ENCODE results near the gene MMP17.

Gene MMP17

DNA sequence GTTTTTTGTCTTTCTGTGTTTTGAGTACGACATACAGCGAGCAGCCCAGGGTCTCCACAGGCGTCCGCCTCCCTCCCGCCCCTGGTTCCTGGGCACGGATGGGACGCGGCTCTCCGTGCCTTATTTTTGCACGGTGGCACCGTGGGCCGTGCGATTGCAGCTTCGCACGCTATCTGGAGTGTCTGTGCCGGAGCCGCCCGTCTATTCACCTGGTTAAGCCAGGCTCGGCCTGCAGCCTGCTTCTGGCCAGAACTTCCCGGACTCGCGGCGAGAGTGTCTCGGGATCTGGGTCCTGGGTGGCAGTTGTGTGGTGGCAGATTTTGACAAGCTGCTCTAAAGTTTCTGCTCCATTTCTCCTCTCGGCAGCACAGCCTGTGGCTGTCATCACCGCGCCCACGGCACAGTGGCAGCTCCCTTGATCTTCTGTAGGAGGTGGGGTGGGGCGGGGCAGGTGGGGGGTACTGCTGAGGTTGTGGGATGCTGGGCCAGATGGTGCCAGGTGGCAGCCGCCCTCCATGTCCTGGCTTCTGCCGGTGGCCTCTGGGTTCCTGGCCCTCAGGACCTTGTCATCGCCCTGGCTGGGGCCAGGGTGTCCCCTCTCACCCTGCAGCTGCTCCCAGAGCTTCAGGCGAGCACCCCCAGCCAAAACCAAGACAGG, 2.9 kb downstream of the MMP17 start:
- DNase-seq = no peak

- no peak for DNase-seq
Observed at GRCh38 chr12:131831635-131832041, 3.4 kb downstream of the MMP17 start.

- DNase-seq = no peak
Observed at GRCh38 chr12:131832321-131833231, 4.4 kb downstream of the MMP17 start.

DNA sequence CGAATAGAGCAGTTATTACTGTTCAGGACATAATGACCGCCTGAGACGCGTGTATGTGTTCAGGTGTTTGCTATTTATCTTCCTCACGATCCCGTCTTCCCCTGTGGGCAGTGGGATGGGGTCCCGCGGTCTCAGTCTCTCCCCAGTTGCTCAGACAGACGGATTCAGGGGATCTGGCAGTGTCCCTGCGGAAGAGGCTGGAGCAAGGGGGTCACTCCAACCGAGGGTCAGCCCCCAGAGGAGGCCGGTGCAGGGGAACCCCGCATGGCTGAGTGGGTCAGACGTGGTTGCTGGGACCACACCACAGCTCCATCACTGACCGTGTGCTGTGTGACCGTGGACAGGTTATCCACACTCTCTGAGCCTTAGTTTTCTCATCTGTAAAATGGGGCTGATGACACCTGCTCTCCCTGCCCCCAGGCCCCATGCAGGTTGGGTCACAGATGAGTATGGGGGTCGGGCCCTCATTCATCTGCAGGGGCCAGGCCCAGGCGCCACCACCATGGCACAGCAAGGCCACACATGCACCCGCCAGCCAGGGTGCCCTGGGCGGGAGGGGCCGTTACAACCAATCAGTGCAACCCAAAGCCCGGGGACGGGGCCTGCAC, 5.2 kb downstream of the MMP17 start:
- DNase-seq = no peak

DNA sequence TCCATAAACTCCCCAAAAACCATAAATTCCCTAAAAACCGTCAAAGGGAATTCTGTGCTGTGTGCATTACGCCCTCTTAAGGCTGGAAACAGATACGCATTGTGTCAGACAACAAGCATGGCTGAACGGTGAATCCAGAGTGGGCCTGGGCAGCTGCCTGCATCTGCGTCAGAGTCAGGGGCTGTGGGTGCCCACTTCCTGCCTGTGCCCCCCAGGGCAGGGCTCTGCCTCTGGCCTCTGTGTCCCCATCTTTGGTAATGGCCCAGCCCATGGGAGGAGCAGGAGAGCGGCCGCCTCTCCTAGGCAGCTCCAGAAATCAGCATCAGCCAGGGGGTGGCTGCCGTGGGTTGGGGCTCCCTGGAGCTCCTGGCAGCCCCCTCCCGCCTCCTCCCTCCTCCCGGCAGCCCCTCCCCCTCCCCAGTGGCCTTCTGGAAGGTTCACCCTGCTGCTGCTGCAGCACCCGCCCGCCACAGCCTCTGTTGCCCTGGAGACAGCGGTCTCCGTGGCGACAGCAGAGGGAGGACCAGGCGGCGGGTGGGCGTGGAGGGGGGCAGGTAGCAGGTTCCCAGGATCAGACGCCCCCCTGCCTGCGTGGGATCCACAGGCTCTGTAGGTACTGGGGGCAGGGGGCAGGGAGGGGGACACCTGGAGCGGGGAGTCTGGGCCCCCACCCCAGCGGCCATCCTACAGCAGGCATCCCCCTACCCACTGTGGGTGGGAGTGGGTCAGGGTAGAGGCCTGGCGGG, 5.9 kb downstream of the MMP17 start:
- no peak for DNase-seq

DNA sequence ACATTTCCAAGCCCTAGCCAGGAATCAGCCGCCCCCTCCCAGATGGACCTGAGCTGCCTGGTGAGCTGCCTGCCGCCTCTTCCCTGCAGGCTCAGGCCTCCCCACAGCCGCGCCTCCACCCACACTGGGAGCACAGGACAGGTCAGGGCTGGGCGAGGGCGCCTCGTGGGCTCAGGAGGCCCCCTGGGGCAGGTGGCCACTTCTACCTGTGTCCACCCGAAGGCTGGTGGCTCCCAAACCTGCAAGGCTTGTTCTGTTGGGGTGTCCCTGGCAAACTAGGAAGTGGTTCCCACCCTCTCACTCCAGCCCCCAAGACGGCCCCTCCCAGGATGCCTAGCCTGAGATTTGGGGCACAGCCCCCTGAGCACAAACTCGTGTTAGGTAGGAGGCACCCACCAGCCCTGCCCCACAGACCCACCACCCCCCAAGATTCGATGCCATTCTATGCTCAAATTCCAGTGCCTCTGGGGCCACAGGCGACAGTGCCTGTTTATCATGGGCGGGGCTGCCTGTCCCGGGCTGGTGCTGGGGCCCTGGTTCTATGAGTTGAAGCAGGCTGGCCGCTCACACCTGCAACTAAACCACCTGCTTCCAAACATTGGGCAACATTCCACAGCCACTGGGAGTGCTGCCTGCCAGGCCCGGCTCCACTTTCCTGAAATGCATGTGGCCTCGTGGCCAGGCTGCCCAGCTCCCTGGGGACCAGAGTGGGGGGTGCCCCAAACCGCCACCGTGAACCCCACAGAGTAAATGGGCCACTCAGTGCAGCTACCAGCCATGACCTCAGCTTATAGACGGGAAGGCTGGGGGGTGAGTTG, 6.8 kb downstream of the MMP17 start:
- no peak for DNase-seq

DNA sequence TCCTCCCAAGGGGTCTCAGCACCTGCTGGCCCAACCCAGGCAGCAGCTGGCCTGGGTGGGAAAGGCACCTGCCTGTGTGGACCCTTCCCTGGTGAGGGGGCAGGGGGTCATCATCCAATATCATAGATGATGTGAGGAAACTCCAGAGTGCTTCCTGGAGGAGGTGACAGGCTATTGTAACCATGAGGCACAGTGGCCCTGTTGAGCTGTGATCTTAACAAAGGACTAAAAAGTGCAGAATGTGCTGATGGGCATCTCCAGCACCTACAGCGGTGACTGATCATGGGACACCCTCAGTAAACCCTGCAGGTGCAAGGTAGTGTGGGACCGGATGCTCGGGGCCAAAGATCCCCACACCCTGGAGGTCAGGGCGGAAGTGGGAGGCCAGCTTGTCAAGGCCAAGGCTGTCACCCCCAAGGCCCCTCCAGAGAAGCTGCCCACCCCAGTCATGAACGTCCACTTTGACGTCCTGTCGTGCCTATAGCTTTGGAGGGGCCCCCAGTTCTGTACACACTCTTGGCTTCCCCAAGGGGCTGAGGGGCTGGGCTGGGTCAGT, 7.5 kb downstream of the MMP17 start:
- no peak for DNase-seq

GRCh38 chr12:131836193-131836592, 8.0 kb downstream of the MMP17 start:
- no peak for DNase-seq

- DNase-seq = no peak
Observed at GRCh38 chr12:131836714-131837397, 8.7 kb downstream of the MMP17 start.

DNA sequence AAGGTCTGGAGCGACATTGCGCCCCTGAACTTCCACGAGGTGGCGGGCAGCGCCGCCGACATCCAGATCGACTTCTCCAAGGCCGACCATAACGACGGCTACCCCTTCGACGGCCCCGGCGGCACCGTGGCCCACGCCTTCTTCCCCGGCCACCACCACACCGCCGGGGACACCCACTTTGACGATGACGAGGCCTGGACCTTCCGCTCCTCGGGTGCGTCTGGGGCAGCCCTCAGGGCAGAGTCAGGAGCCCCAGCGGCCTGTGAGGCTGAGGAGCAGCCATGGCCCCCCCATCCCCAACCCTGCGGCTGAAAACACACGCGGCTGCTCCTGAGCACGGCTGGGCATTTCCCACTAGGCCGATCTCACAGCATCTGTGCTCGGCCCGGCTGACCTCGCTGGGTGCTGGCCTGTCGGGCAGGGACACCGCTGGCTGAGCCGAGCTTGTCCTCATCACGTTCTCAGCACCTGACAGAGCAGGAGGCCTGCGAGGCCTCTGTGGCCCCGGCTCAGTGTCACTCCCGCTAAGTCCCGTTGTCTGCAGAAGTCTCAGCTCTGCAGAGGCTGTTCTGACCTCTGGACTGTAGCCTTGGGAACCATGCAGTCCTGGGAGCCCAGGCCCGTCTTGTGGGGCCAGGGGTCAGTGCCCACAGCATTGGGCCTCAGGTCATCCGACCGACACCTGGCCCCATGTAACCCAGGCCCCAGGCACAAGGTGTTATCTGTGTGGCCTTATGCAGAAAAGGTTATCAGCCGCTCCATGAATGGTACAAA, 12.6 kb downstream of the MMP17 start:
- DNase-seq = no peak

GRCh38 chr12:131841547-131841946, 13.4 kb downstream of the MMP17 start:
- no peak for DNase-seq

GRCh38 chr12:131842169-131842568, 14.0 kb downstream of the MMP17 start:
- DNase-seq = no peak

DNA sequence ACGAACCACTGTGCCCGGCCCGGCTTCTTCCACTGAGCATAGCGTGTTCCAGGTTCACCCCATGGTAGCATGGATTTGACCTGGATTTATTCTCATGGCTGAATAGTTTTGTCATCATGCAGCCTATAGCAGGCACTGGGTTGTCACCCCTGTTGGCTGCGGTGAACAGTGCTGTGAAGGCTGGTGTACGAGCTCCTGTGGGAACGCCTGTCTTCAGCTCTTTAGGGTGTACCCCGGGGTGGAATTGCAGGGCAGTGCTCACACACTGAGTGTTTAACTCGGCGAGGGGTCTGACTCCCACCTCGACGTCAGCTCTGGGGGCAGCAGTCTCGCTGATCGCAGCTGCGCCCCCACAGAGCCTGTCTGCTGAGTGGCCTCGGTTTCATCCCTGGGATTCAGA, 15.3 kb downstream of the MMP17 start:
- no peak for DNase-seq

DNA sequence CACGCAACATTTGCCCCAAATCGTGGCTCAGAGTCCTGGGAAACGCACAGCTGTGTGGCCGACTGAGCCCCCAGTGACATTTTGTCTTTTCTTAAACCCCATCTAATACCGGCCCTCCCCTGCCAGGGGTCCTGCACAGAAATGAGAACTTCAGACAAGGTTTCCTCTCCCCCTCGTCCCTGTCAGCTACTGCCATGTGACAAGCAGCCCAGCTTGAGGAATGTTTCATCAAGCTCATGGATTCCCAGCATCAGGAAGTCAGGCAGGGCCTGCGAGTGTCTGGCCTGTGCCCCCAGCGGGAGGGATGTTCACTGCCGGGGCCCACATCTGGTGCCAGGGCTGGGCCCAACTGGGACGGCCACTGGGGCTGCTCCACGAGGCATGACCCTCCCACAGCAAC, 15.9 kb downstream of the MMP17 start:
- DNase-seq = no peak

- DNase-seq = no peak
Observed at GRCh38 chr12:131844656-131845055, 16.5 kb downstream of the MMP17 start.

DNA sequence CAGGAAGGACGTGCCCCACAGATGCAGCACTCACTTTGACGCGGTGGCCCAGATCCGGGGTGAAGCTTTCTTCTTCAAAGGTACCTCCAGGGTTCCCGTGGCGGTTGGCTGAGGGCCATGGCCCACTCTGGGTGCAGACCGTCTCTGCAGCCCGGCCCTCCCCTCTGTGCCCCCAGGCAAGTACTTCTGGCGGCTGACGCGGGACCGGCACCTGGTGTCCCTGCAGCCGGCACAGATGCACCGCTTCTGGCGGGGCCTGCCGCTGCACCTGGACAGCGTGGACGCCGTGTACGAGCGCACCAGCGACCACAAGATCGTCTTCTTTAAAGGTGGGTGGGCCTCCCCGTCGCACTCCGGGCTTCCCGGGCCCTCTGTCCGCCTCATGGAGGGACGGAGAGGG, 16.9 kb downstream of the MMP17 start:
- DNase-seq = no peak

GRCh38 chr12:131847456-131847855, 19.3 kb downstream of the MMP17 start:
- DNase-seq = no peak

- DNase-seq = no peak
Observed at GRCh38 chr12:131848753-131849152, 20.6 kb downstream of the MMP17 start.

GRCh38 chr12:131849700-131850553, 21.7 kb downstream of the MMP17 start:
- no peak for DNase-seq

Data from activated gamma-delta T cell treated with Interleukin-2 at 50 U/mL for 16 hours (primary cell).